Hypothalamus (tissue), 51 donors: ENCODE measurements around the gene RMDN3.

Experiments
- DNase-seq, 51 donors: peaks; one replicate each; lab custom pipeline; 2025; lab: John Stamatoyannopoulos, UW

The RMDN3 gene

DNA sequence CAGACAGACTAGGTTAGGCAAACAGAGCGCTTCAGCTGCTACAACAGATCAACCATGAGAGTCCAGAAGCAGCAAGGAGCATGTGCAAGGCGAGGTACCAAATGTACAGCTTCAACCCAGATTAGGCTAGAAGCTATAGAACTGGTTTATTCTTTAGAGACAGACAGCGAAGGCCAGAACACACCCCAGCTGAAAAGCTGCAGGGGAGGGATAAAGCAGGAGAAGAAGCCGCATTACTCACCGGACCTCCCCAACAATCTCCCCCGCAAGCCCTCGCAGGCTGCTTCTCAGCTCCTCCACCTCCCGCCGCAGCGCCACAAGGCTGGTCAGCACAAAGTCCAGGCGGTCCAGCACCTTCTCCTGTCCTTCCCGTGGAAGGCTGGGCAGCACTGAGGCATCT, 3.3 kb downstream of the RMDN3 start:
- no peak for DNase-seq

DNA sequence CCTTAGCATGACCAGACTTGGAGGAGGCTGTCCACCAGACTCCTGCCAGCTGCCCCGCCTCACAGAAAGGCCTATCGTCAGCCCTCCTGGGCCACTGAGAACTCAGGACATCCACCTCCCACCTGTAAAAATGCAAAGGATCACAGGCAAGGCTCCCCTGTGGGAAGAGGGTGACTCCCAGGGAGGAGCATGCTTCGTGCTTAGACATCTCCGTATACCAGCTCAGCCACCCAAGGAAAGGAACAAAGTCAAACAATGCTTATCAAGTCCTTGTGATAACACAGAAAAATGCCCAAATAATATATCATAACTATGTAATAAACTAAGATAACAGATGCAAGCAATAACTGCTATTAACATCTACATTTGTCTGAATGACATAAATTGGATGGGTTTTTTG, 4.2 kb downstream of the RMDN3 start:
- DNase-seq: no peak

DNA sequence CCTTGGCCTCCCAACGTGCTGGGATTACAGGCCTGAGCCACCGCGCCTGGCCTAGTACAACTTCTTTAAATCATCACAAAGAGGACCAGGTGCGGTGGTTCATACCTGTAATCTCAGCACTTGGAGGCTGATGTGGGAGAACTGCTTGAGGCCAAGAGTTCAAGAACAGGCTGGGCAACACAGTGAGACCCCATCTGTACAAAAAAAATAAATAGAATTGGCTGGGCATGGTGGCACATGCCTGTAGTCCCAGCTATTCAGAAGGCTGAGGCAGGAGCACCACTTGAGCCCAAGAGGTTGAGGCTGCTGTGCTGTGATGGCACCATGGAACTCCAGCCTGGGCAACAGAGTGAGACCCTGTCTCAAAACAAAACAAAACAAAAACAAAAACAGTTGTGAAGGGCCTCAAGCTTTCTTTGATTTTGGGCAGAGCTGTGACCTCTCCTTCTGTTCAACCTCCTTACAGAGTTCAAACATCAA, 5.9 kb downstream of the RMDN3 start:
- no peak for DNase-seq

GRCh38 chr15:40747685-40748631, 7.1 kb downstream of the RMDN3 start:
- DNase-seq: no peak

DNA sequence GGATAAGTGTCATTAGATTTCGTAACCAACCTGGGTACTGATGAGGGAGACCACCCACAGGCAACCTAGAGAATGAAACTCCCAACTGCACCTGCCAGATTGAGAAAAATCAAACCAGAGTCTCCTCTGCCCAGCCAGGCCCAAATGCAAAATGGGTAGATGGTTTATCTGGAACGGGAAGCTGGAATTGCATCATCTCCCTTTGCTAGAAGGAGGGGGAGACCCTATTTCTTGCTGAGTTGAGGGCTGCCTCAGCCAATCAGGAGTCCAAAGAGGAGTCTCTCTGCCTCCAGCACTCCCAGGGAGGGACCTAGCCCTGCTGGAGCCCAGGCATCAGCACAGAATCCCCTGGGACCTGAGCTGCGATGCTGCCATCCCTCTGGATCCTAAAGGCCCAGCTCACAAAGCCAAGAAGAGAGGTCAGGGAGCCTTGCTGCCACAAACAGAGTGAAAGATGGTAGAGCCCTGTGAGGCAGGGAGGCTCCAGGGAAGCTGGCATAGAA, 8.1 kb downstream of the RMDN3 start:
- no peak for DNase-seq

- DNase-seq: no peak
These were observed 10.3 kb downstream of the RMDN3 start for GRCh38 chr15:40744815-40745152.

DNA sequence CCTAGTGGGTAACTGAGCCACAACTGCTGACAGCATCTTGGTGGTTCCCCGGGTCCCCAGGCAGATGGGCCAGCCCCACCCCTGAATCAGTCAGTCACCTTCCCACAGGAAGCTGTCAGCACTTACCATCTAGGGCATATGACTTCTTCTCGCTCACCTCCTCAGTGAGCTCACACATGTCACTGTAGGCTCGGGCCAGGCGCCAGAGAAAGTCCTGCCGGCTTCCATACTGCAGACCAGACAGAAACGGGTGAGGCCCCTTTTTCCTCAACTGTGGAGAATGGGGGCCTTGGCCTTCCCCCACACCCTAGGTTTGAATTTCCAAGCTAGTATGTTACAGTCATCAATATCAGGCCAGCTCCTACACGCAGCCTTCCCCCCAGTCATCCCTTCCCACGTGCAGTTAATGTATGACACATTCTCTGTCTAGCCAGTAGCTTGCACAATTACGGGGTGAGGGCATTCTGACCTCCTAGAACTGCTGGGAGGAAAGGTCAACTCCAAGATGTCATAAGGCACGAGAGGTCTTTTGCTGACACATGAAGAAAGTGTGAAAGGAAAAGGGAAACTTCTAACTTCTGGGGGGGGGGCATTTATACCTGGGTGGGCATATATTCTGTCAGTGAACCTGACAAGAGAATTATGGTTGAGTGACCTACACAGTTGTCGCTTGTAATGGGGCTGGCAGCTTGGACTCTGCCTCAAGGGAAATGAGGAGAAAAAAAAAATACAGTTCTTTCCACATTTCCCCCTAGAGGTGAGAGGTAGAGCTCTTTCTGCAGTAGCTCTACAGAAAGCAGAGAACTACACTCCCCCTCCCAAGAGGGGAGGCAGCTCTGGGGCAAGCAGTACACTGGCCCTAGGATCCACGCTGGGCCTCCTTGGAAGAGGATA, 10.9 kb downstream of the RMDN3 start:
- DNase-seq: no peak

DNA sequence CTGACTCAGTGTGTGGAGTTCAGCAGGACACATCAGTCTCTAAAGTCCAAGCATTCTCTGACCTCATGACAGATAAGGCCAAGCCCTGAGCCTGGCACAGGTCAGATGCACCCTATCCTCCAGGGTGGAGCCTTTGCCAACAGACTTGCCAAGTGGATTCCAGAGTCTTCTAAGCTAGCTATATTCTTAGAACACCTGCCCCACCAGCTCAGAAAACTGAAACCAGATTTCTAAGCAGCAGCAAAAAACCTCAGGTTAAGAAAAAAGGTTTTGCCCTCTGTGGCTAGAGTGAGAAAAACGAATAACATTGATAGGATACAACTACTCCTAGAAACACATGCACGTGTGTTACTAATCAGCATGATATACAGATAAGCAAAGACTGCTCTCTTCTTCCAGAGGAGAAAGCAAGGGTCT, 11.6 kb downstream of the RMDN3 start:
- no peak for DNase-seq

- DNase-seq: no peak
These were observed 15.2 kb downstream of the RMDN3 start for GRCh38 chr15:40739854-40740253.

- DNase-seq: no peak
These were observed 16.0 kb downstream of the RMDN3 start for GRCh38 chr15:40739047-40739446.

DNA sequence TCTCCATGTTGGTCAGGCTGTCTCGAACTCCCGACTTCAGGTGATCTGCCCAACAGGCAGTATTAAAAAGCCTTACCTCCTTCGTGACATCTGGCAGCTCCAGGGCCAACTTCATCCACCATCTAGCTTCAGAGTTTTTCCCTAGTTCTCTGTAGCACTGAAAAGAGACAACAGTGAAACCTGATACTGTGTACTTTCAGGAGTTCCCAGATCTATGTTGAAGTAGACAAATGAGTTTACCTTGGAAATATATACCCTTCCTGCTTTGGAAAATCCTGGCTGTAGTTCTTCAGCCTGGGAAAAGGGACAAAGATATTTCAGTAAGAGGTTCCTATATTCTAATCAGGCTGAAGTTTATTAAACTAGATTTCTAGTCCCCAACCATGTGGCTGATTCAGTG, 18.0 kb downstream of the RMDN3 start:
- DNase-seq: no peak

DNA sequence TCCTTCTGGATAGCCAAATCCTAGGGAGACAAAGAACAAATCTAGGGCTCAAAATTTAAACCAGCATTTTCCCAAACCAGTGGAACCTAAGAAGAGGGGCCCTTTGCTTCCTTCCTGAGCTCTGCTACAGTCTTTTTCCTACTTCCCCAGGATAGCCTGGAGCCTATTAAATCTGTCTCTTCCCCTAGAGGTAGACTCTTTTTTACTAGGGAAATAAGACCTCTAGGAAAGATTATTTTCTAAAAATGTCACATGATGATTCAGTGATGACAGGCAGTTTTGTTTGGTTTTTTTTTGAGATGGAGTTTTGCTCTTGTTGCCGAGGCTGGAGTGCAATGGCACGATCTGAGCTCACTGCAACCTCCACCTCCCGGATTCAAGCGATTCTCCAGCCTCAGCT, 18.5 kb downstream of the RMDN3 start:
- DNase-seq: no peak

GRCh38 chr15:40731034-40731433, 24.0 kb downstream of the RMDN3 start:
- no peak for DNase-seq

- no peak for DNase-seq
These were observed 31.1 kb downstream of the RMDN3 start for GRCh38 chr15:40723919-40724318.

GRCh38 chr15:40722934-40723333, 32.1 kb downstream of the RMDN3 start:
- DNase-seq: no peak

DNA sequence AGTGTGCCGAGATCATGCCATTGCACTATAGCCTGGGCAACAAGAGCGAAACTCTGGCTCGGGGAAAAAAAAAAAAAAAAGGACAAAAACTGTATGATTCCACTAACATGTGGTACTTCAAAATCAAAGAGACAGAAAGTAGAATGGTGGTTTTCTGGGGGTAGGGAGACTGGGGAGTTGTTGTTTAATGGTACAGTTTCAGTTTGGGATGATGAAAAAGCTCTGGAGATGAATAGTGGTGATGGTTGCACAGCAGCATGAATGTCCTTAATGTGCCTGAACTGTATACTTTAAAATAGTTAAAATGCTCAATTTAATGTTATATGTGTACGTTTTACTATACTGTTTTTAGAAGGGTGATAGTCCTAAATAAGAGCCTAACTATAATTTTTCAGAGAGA, 32.7 kb downstream of the RMDN3 start:
- DNase-seq: no peak

DNA sequence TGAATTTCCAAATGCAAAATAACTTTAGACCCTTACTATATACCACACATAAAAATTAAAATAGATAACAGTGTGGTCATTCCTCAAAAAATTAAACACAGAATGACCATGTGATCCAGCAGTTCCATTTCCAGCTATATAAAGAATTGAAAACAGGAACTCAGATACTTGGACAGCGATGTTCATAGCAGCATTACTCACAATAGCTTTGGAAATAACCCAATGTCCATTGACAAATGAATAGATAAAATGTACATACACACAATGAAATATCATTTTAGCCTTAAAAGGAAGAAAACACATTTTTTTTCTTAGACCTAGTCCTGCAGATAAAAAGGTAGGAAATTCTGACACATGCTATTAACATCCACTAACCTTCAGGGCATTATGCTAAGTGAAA, 33.4 kb downstream of the RMDN3 start:
- DNase-seq: no peak

DNA sequence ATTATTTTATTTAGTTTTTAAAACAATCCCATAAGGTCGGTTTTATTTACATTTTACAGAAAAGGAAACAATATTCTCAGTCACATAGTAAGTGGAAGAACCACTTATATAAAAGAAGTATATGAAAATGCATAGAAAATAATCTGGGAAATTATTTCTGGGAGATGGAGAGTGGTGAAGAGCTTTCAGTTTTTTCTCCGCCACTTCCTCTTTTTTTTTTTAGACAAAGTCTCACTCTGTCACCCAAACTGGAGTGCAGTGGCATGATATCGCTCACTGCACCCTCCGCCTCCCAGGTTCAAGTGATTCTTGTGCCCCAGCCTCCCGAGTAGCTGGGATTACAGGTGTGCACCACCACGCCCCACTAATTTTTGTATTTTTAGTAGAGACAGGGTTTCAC, 38.9 kb downstream of the RMDN3 start:
- no peak for DNase-seq

DNA sequence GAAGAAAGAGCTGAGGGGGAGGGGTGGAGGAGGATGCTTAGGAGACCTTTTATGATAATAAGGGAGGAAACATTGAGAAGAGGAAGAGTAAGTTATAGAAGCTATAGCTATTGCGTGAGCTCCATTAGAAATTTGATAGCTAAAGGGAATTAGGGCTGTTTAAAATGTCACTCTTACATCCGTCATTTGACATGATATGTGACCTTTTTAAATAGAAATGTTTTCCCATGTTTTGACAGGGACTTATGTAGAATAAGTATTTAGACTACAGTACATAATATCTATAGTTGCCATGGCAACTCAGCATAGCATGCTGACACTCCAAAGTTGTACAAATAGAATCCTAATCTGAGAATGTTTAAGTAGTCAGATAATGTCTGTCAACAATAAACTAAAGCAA, 40.9 kb downstream of the RMDN3 start:
- no peak for DNase-seq

DNA sequence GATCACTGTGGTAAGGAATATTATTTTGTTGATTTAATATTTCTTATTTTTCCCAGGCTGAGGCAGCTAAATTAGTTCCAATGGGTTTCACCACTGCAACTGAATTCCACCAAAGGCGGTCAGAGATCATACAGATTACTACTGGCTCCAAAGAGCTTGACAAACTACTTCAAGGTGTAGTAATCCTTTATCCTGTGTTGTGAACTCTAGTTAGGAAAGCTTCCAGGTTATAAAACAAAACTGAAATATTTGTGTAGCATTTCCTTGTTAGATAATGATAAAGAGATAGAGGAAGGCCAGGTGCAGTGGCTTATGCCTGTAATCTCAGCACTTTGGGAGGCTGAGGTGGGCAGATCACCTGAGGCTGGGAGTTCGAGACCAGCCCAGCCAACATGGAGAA, 48.9 kb downstream of the RMDN3 start:
- no peak for DNase-seq

- DNase-seq: no peak
These were observed 53.0 kb downstream of the RMDN3 start for GRCh38 chr15:40702077-40702476.
